HG02981 (cell line): Measurements from ENCODE around the gene TUBG1.

ENCODE experiments used
- ATAC-seq: cut with Tn5 transposase; IDR thresholded peaks from one replicate; pipeline ENCODE4 v1.9.1; 2021; ENCODE audit warnings: mild to moderate bottlenecking, moderate library complexity; ENCODE audit not compliant: unreplicated experiment

TUBG1 gene

DNA sequence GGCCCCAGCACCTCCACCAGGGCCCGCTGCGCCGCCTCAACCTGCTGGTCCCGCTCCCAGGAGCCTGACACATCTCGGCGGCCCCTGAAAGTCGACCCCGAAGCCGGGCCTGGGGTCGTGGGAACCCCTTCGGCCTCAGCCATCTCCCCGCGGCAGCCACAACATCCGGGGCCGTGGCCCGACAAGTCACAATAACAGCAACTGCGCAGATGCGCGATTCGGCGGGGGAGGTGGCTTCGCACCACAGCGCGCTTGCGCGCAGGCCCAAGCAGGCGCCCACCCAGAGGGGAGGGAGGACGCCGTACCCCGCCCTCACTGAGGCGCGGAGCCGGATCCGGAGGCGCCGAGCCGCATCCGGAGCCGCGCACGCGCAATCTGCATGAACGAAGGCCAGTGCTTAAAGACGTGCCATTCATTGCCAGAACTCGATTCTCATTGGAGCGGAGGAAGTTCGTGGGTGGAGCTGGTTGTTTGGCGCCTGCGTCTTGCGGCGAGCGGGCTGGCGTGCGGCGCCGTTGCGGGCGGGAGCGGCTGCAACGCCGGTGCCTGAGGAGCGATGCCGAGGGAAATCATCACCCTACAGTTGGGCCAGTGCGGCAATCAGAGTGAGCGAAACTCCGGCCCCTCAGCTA is at the start of gene TUBG1, which contains the start of gene RETREG3:
TUBG1 (plus strand) TSS at position 502 of the 632 bp plus-strand sequence; CDS start at position 557, 55 bp downstream.
RETREG3 (minus strand) TSS at position 193 of the 632 bp plus-strand sequence; CDS start at position 143, 50 bp downstream.
- ATAC-seq, result peak; percentile 86

DNA sequence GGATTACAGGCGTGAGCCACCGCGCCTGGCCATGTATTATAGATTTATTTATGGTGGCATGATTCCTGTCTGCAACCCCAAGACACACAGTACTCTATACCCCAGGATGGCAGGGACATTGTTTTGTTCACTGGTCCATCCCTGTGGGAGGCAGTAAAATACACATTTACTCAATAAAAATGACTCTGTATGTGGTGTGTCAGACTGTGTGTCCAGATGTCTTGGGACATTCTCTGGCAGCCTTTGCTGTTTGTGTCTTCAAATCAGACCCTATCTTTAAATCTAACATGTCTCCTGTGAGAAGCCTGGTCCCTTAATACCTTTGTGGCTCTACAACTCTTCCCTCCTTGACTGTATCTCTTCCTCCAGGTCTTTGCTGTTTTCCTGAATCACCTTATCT is 49.2 kb upstream of the TUBG1 start:
- no peak for ATAC-seq

DNA sequence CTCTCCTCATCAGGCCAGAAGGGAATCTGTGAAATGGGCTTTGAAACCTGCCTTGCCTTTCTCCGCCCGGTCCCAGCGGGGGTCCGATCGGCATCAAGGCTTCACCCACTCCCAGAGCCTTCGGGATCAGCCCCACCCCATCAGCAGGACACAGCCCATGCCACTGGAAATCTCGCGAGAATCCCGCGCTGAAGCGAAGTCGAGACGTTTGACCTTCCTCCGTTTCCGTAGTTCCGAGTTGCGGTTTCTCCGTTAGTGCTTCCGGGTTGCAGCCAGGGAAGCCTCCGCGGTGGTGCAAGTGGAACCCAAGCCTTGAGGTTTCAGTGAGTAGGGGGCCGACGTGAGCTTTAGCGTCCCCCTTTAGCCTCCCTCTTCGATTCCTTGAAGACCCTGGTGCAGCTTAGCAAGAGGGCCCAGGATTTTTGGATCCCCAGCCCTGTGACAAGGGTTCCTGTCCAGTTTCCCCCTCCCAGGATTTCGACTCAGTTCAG is 47.5 kb upstream of the TUBG1 start, which contains the start of gene COASY:
COASY (plus strand) TSS at position 252 of the 491 bp plus-strand sequence. CDS start 475 bp downstream, outside the sequence.
- ATAC-seq, result no peak

DNA sequence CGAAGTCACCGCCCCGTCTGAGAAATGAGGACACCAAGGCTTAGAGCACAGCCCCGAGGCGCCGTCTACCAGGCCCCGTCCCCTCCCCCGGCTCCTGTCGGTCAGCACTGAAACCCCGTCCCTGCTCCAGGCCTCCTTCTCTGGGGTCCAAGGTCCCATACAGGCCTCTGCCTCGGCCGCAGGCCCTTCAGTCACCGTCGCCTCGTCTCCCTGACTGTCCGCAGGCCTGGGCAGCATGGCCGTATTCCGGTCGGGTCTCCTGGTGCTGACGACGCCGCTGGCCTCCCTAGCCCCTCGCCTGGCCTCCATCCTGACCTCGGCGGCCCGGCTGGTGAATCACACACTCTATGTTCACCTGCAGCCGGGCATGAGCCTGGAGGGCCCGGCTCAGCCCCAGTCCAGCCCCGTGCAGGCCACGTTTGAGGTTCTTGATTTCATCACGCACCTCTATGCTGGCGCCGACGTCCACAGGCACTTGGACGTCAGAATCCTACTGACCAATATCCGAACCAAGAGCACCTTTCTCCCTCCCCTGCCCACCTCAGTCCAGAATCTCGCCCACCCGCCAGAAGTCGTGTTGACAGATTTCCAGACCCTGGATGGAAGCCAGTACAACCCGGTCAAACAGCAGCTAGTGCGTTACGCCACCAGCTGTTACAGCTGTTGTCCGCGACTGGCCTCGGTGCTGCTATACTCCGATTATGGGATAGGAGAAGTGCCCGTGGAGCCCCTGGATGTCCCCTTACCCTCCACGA is 46.9 kb upstream of the TUBG1 start:
- ATAC-seq, result no peak

DNA sequence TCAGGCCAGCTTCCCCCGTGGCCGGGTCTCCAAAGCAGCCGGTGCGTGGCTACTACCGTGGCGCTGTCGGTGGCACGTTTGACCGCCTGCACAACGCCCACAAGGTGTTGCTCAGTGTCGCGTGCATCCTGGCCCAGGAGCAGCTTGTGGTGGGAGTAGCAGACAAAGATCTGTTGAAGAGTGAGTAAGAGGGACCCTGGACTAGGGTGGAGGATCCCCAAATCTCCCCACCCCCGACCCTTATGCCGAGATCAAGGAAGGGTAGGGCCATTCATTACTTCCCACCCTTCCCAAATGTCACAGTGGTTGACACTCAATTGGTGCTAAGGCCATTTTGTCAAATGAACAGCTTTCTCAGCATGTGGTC is 46.4 kb upstream of the TUBG1 start:
- ATAC-seq, result no peak

DNA sequence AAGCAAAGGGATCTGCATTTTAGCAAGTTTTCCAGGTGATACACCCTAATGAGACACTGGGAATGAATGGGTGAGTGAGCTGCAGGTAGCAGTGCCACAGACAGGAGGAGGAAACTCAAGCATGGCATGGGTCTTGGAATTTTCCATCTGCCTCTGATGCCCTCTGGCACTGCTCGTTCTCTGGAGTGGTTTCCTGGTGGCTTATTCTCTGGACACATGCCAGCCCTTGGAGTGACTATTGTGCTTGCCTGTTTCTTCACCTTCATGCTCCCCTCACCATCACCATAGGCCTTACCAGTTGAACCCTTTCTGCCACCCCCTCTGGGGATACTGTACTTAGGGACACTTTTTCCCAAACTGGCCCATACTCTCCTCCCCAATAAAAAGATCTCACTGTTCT is 45.9 kb upstream of the TUBG1 start:
- no peak for ATAC-seq

DNA sequence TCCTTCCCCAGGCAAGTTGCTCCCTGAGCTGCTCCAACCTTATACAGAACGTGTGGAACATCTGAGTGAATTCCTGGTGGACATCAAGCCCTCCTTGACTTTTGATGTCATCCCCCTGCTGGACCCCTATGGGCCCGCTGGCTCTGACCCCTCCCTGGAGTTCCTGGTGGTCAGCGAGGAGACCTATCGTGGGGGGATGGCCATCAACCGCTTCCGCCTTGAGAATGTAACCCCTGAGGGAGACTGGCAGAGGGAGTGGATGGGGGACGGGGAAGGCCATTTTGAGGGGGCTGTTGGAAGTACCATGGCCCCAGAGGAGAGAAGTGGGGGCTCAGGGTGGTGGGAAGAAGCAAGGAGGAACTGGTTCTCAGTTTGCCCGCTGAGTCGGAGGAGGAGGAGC is 45.5 kb upstream of the TUBG1 start:
- ATAC-seq, result no peak

DNA sequence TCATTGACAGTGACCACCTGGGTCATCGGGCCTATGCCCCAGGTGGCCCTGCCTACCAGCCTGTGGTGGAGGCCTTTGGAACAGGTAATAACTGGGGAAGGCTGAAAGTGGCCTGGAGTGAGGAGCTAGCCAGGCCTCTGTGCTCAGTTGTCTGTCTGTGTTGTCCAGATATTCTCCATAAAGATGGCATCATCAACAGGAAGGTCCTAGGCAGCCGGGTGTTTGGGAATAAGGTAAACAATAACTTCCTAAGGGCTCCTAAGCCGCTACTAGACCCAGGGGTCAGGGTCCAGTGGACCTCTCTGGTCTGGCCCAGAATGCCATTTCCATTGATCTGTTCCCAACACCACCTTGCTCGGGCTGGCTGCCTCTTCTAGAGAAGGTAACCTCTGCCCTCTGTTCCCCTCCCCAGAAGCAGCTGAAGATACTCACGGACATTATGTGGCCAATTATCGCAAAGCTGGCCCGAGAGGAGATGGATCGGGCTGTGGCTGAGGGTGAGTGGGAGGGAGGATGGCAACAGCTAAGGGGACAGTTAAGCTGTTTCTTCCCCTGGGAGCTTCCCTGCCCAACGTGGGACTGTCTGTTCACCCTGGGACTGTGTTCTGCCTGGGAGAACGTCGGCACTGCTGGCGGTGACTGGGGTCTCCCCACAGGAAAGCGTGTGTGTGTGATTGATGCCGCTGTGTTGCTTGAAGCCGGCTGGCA is 44.5 kb upstream of the TUBG1 start:
- ATAC-seq, result no peak

DNA sequence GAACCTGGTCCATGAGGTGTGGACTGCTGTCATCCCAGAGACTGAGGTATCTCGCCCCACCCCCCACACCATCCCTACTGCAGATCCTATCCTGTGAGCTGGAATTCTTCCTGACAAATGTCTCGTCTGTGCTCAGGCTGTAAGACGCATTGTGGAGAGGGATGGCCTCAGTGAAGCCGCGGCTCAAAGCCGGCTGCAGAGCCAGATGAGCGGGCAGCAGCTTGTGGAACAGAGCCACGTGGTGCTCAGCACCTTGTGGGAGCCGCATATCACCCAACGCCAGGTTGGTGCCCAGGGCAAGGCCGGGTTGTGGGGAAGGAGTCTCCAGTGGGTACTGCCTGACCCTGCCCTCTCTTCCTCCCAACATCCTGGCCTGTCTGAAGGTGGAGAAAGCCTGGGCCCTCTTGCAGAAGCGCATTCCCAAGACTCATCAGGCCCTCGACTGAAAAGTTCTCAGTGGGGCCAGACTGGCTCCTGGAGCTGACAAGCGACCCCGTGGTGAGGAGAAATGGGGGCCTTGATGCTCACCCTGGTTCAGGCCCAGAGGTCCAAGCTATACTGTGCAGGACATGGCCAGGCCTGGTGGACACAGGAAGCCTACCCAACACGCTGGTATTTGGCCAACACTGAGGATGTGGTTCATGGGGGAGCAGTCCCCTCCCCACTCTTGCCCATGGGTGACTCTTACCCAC is 43.8 kb upstream of the TUBG1 start:
- no peak for ATAC-seq

DNA sequence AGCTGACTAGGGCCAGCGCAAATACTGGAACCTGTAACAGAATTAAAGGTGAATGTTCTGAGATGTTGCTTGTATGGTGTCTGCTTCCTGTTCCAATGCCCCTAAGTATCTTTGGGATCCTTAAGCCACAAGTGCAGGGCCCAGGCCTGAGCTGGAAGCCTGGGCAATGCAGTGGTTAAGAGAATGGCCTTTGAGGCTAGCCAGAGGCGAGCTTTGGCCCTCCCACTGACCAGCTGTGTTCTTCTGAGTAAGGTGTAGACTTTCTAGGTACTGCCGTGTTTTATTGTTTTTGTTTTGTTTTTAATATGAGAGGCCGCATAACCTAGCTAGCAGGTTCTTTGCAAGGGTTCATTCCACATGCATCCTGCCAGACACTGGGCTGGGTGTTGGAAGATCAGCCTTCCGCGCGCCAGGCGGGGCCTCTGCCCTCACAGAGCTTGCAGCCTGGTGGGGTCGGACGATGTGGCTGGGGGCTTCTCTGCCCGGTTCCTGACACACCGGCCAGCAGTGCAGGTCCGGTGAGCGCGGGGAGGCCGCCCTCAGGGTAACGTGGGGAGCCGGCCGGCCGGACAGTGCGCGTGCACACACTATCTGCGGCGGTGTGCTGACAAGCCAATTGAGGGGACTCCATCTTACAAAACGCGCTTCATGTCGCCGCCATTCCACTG is 43.1 kb upstream of the TUBG1 start:
- ATAC-seq, result no peak

DNA sequence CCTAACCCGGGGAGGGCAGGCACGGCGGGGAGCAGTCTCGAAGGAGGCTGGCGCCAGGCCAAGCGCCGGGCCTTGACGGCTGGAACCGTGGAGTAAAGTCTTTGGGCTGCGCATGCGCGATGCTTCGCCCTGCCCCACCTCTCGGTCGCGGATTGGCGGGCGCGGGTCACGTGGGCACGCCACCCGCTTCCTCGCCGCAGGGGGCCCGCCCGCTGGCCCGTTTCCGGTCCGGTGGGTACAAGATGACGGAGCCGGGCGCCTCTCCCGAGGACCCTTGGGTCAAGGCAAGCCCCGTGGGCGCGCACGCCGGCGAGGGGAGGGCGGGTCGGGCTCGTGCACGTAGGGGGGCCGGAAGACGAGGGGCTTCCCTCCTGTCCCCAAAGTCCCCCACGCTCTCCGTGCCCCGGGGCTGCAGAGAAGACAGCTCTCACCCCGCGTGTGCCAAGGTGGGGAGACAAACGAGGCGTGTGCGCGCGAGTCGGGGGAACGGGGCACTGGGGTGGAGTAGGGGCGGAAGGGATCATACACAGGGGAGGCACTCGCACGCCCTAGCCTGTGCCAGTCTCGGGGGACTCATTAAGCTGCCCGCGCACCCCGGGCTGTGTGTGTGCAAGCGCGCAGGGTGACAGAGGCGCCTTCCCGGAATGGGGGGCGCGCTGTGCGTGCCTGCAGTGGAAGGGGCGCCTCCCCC is 42.5 kb upstream of the TUBG1 start, which contains the start of gene MLX:
MLX (plus strand) TSS at position 218 of the 691 bp plus-strand sequence; CDS start at position 243, 25 bp downstream.
- peak; percentile 58 for ATAC-seq

DNA sequence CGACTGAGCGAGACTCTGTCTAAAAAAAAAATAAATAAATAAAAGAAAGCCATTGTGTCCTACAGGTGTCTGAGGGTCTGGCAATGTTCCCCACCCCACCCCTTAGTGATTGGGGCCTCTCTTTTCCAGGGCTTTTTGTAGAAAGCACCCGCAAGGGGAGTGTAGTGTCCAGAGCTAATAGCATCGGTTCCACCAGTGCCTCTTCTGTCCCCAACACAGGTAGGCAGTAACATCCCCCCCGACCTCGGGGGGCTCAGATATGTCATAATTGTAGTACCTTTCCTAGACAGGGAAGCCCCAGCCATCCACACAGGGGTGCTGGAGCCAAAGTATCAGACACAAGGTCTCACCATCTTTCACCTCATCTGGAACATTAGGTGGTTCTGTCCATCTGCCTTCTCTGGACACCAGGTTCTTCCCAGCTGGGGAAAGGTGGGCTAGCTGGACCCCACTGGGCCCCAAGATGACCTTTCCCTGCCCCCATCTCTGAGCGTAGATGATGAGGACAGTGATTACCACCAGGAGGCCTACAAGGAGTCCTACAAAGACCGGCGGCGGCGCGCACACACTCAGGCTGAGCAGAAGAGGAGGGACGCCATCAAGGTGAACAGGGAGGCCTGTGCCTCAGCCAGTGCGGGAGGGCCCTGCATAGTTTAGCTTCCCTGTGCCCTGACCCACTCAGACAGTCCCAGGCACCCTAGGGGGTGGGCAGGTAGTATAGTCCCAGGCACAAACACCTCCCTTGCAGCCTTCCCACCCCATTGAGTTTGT is 41.0 kb upstream of the TUBG1 start:
- ATAC-seq, result no peak

DNA sequence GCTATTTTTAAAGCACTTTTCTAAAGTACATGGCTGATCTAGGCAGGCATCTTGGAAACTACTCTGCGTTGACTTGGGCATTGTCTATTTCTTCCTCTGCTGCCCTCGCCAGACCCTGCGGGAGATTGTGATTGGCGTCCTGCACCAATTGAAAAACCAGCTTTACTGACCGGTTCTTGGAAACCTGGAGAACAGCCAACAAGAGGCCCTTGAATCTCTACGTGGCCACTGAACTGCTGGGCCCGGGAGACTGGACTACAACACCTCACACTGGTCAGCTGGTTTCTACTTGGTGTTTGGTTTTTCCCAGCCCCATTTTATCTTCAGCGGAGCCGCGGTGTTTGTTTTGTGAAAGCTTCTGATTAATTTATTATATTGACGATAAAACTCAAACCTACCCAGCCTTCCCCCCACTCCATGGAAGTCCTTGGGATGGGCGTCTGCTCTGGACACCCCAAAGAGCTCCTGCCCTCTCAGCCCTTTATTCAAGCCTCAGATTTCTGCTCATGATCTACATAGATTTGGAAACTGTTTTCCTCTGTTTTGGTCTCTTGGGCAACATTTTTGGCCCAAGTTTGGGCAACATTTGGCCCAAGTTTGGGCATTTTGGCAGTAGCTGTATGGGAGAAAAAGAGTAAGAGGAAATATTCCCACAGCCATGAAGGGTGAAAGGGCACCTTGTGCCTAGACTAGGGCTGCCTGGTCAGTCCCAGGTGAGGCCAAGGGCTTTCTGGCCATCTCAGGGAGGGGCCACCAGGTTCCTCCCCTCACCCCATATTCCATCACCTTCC is 37.9 kb upstream of the TUBG1 start:
- ATAC-seq, result no peak

DNA sequence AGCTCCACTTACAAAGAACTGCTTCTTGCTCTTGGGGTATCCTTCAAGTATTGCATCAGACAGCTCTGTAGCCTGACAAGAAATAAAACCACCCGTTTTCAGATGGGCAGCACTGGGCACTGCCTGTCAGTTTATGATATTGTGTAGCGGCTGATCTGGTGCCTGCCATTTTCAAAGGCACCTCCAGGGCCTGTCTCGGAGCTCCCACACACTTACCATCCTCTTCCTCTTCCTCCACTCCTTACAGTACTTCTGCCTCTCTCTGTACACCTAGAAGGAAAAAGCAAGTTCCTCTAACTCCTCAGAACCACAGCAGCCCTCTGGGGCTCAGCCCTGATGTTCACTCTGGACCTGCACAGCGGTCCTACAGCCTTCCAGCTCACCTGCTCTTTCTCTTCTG is 36.4 kb upstream of the TUBG1 start:
- ATAC-seq, result no peak

DNA sequence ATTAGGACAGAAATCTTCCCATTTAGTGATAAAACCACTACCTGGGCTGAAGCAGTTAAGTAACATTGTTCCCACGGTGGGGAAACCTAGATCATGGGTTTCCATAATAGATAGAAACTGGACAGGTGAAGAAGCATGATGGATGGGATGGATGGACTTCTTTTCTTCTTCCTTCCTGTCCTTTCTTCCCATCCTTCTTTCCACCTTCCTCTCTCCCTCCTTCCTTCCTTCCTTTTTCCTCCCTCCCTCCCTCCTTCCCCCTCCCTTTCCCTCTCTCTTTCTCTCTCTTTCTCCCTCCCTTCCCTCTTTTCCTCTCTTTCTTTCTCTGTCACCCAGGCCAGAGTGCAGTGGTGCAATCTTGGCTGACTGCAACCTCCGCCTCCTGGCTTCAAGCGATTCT is 35.0 kb upstream of the TUBG1 start:
- ATAC-seq, result no peak

DNA sequence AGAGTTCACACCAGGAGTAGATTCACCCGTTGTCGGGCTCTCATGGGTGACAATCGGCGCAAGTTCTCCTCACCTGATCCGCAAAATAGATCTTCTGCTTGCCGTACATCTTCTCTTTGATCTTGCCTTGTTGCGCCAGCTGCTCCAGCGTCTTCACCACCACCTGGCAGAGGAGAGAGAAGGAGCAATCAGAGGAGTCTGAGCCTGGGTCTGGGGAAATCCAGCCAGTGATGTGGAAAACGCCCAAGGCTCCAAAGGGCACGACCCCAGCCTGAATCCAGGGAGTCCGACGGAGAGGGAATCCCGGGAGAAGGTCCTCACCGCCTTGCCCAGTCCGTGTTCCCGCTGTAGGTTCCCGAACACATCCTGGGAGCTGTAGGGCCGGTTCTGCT is 32.3 kb upstream of the TUBG1 start:
- no peak for ATAC-seq

DNA sequence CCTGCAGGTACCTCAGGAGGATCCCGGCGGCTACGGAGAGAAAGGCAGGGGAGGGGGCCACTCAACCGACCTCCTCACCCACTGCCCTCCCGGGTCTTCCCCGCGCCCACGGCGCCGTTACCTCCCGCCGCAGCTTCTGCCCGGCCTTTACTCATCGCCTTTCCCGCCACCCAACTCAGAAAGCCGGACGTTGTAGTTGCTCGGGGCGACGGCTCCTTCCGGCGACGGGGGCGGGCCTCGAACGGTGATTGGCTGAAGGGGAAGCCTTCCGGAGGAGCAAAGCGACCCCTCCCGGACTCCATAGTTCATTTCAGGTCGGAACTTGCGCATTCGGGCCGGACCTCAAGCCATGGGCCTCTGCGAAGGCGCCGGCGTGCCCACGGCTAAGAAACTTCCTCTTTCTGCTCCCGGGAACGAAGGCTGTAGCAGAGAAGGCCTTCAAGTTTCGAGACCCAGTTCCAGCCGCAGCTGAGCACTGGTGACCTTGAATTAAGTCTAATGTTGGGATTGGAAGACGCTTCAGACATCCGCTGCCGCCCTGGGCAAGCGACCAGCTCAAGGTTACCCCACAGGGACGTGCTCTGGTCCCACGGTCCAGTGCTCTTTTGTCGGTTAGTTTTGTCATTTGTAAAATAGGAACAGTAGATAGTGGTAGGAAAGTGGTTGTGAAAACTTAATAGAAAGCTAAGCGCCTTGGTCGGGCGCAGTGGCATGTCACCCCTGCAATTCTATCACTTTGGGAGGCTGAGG is 31.8 kb upstream of the TUBG1 start, which contains the start of gene PSMC3IP:
PSMC3IP (minus strand) TSS at position 198 of the 750 bp plus-strand sequence; CDS start at position 155, 43 bp downstream.
- ATAC-seq, result peak; percentile 69
